Measurements from ENCODE around the gene FZR1. TPM values are rescaled to one million over a fixed set of nuclear protein-coding genes. Genes with fewer than 3 reads are reported as not detected.

The FZR1 gene
- total RNA-seq, 1 experiment from 2014 or later, result 87.4 TPM

DNA sequence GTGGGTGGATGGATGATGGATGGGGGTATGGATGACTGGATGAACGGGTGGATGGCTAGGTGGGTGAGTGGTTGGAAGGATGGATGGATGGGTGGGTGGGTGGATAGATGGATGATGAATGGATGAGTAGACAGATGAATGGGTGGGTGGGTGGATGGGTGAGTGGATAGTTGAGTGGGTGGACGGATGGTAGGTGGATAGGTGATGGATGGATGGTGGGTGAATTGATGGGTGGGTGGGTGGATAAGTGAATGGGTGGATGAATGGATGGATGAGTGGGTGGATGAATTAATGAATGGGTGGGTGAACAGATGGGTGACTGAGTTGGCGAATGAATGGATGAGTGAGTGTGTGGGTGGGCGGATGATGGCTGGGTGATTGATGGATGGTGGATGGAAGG lies 30.7 kb upstream of the FZR1 start:
- Histone ChIP-seq H3K9me3 (ENCODE audit: low read depth, low read length, poor library complexity, severe bottlenecking) (no peaks in the 10 kb centered on the region), H3K36me3 (ENCODE audit: insufficient read depth, low read length, poor library complexity, severe bottlenecking) (no peaks in the 10 kb centered on the region), H3K4me1 (ENCODE audit: insufficient read depth, low read length, poor library complexity, severe bottlenecking) (no peaks in the 10 kb centered on the region), H3K4me3 (ENCODE audit: low read depth, low read length, poor library complexity, severe bottlenecking) (no peak overlapping the region), H3K27me3 (replicated peaks; ENCODE audit: insufficient read depth, low read depth, low read length, poor library complexity) (peaks cover under 1% of the 10 kb centered on the region), H3K27ac (ENCODE audit: low read depth, low read length, poor library complexity, severe bottlenecking) (no peak overlapping the region)
- no peak for TF ChIP-seq CTCF (conservative IDR thresholded peaks at IDR 0.05; ENCODE audit: low read depth, low read length)
- no peak for TF ChIP-seq EZH2 (IDR thresholded peaks at IDR 0.05; ENCODE audit: borderline replicate concordance, low read depth, low read length, poor library complexity, severe bottlenecking)
- DNase-seq (ENCODE audit: low spot score), result no peak
- intact Hi-C loops (cut with micrococcal nuclease; ENCODE audit: unreplicated experiment), result no loop called here
- POLR2A ChIA-PET (ENCODE audit: low non-redundant PET), result no interaction called here
- no TSS peak for BruUV-seq (replicated peaks)
- CTCF ChIA-PET, result no interaction called here

DNA sequence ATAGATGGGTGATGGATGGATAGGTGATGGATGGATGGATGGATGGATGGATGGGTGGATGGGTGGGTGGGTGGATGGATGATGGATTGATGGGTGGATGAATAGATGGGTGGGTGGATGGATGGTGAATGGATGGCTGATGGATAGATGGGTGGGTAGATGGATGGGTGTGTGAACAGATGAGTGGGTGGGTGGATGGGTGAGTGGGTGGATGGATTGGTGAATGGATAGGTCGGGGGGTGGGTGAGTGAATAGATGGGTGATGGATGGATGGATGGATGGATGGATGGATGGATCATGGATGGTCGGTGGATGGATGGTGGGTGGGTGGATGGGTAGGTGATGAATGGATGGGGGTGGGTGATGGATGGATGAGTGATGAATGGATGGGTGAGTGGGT lies 29.3 kb upstream of the FZR1 start:
- intact Hi-C loops (cut with micrococcal nuclease; ENCODE audit: unreplicated experiment), result no loop called here
- Histone ChIP-seq H3K27me3 (replicated peaks; ENCODE audit: insufficient read depth, low read depth, low read length, poor library complexity) (peaks cover 12% of the 10 kb centered on the region), H3K9me3 (ENCODE audit: low read depth, low read length, poor library complexity, severe bottlenecking) (no peaks in the 10 kb centered on the region), H3K27ac (ENCODE audit: low read depth, low read length, poor library complexity, severe bottlenecking) (no peak overlapping the region), H3K36me3 (ENCODE audit: insufficient read depth, low read length, poor library complexity, severe bottlenecking) (no peaks in the 10 kb centered on the region), H3K4me3 (ENCODE audit: low read depth, low read length, poor library complexity, severe bottlenecking) (no peak overlapping the region), H3K4me1 (ENCODE audit: insufficient read depth, low read length, poor library complexity, severe bottlenecking) (no peaks in the 10 kb centered on the region)
- TF ChIP-seq CTCF (conservative IDR thresholded peaks at IDR 0.05; ENCODE audit: low read depth, low read length) (no peak), EZH2 (IDR thresholded peaks at IDR 0.05; ENCODE audit: borderline replicate concordance, low read depth, low read length, poor library complexity, severe bottlenecking) (no peak)
- no peak for DNase-seq (ENCODE audit: low spot score)
- BruUV-seq (replicated peaks), result no TSS peak
- ChIA-PET POLR2A (ENCODE audit: low non-redundant PET) (no interaction called here), CTCF (interaction anchor here (1.0 kb wide), 1 partner anchor 8 kb away, joined by 3 read pairs; no protein-coding TSS in a partner anchor)

- H3K4me3 ChIP-seq (ENCODE audit: low read depth, low read length, poor library complexity, severe bottlenecking), result no peak overlapping the region
- DNase-seq (ENCODE audit: low spot score), result no peak
- intact Hi-C loops (cut with micrococcal nuclease; ENCODE audit: unreplicated experiment), result no loop called here
- BruUV-seq (replicated peaks), result no TSS peak
- CTCF ChIA-PET, result no interaction called here
- no peaks in the 10 kb centered on the region for H3K36me3 ChIP-seq (ENCODE audit: insufficient read depth, low read length, poor library complexity, severe bottlenecking)
- H3K4me1 ChIP-seq (ENCODE audit: insufficient read depth, low read length, poor library complexity, severe bottlenecking), result no peaks in the 10 kb centered on the region
- H3K27me3 ChIP-seq (replicated peaks; ENCODE audit: insufficient read depth, low read depth, low read length, poor library complexity), result peaks cover 18% of the 10 kb centered on the region
- H3K27ac ChIP-seq (ENCODE audit: low read depth, low read length, poor library complexity, severe bottlenecking), result no peak overlapping the region
- H3K9me3 ChIP-seq (ENCODE audit: low read depth, low read length, poor library complexity, severe bottlenecking), result no peaks in the 10 kb centered on the region
- TF ChIP-seq CTCF (conservative IDR thresholded peaks at IDR 0.05; ENCODE audit: low read depth, low read length) (no peak), EZH2 (IDR thresholded peaks at IDR 0.05; ENCODE audit: borderline replicate concordance, low read depth, low read length, poor library complexity, severe bottlenecking) (no peak)
- POLR2A ChIA-PET (ENCODE audit: low non-redundant PET), result no interaction called here
Measured at GRCh38 chr19:3477506-3477905, 28.6 kb upstream of the FZR1 start.

Measured in A673 (cell line).